IPS DF 4.7 (cell line): ENCODE measurements around the gene GOLGA7B.

ENCODE experiments used
- DNase-seq: peaks from one replicate; pipeline ENCODE4 v3.0.0-alpha.2; 2013; ENCODE audit warnings: low spot score; ENCODE audit errors: extremely low read depth

GOLGA7B gene

DNA sequence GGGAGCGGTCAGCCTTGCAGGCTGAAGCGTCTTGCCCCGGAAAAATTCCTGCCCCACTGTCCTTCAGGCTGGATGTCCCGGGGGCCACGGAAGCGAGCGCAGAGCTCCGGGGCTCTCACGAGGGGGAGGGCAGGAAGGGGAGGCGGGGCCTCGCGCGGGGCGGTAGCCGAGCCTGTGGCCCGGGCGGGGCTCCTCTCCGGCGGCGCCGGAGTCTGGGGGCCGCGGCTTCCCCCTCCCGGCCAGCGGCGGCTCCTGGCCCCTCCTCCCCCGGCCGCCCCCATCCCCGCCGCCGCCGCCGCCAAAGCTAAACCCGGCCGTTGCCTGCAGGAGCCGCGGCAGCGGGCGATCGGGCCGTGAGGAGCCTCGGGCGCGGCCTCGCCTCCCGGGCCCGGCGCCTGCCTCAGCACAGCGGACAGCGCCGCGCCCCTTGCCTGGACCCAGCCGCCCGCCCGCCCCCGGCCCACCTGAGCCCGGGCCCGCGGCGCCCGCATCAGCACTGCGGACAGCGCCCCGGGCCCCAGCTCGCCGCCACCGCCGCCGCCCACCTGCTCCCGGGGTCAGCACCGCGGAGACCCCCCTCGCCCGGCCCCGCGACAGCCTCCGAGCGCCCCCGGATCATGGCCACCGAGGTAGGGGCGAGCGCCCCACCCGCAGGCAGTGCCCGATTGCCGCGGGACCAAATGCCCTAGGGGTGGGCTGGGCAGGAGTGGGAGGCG is at the start of gene GOLGA7B:
Gene GOLGA7B, plus strand, starts transcription at position 157 of the 716 bp plus-strand sequence. Its CDS starts 461 bp downstream, at position 618.
- no peak for DNase-seq

DNA sequence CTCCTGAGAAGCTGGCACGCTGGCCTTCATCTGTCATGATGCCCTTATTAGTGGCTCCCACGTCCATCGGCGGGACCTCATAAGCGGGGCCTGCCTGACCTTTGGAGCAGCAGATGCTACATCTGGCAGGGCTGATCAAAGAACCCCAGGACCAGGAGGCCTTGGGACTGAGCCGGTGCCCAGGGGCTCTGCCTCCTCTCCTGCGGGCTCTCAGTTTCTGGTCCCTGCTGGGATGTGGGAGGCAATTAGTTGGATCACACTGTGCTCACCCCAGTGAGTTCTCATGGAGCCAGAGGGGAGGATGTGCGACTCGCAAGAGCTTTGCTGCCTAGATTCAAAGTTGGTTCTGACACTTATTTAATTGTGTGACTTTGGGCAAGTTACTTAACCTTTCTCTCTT is 49.2 kb upstream of the GOLGA7B start:
- no peak for DNase-seq

DNA sequence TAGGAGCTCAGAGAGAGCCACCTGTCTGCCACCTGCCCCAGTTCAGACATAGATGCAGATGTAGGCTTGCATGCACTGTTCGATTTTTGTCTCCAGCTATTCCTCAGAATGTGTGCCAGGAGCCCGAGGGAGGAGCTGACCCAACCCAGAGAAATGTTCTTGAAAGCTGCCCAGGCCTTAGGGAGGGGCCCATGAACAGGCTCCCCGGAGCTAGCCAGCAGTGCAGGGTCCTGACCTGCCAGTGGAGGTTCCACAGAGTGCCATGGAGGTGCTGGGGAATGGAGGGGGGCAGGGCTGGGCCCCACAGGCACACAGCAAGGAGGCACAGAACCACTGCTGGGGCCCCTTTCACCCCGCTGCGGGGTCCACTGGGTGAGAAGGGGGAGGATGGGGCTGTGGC is 48.2 kb upstream of the GOLGA7B start:
- DNase-seq = no peak

DNA sequence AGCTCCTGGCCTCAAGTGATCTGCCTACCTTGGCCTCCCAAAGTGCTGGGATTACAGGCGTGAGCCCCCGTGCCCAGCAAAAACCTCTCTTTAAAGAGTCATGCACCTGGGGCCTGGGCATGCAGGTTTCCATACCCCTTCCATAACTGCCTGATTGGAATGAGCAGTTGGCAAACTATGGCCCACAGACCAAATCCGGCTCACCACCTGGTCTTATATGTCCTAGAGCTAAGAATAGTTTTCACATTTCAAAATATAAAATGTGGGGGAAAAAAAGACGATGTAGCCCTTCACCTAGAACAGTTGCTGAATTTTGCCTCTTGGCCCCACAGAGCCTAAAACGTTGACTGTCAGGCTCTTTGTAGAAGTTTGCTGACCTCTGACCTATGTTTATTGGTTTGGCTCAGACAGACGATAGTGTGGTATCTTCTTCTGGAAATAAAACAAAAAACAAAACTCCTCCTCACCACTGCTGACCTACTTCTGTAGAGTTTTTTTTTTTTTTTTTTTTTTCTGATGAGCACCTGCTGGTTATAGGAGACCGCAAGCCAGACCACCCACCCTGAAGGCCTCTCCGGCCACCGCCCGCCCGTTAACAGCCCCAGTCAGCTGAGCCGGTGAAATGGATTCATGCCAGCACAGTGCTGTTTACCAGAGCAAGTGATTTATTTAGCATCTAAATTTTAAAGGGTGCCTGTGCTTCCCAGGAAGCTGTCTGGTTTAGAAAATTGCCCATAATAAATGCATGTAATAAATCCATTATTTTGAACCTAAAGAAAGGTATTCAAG is 44.4 kb upstream of the GOLGA7B start:
- DNase-seq = no peak

DNA sequence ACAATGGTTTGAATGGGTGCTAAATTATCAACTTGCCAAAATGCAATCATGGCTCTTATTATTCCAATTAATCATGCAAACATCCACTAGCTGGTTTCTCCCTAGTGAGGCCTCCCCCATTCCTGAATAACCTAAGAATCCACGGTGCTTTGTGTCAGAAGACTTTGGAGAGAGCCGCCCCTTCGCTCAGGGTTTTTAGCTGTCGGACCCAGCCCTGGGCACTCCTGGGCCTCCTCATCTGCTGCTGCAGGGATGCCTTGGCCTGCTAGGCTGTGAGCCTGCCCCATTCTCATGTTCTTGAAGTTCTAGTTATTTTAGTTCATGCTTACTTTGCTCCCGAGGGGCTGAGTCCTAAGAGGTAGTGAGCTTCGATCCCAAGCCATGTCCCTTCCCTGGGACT is 43.7 kb upstream of the GOLGA7B start:
- DNase-seq = no peak

DNA sequence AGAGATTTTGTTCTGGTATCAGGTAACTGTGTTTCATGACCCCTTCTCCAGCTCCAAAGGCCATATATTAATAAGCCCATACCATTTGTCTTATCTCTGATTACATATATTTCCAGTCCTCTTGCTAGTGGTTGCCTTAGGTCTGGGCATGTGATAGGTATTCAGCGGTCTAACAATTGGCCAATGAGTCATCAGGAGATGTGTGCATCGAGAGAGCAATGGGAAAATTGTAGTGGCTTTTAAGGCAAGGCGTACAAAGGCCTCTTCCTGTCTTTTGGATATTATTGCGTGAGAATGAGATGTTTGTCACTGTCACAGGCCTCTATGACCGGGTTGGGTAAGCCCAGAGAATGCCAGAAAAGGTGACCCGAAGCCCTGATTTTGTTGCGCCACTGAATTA is 39.2 kb upstream of the GOLGA7B start:
- DNase-seq = no peak

DNA sequence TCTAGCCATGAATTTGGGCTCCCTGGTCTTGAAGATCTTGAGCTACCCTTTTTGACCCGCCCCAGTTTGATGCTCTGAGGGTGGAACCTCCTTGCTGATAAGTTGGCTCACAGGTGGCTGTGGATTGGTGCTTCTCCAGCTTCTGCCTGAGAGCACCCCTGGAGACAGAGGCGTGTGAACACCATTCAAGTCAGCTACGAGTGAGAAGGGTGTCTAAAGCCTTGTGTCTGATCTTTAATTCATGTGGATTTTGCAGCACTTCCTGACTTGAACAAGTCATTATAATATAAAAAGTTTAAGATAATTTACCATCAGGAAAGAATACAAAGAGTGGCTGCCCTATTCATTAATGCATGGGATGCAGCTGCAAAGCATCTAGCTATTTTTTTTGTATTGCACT is 37.7 kb upstream of the GOLGA7B start:
- no peak for DNase-seq

DNA sequence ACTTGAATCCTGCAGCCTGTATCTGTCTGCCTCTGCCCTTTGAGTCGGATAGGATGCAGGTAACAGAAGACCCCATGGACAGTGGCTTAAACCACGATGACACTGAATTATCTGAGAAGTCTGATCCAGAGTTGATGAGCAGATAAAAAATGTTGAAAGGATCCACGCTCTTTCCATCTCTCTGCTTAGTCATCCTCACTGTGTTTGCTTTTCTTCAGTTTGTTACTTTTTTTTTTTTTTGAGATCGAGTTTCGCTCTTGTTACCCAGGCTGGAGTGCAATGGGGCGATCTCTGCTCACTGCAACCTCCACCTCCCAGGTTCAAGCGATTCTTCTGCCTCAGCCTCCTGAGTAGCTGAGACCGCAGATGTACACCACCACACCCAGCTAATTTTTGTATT is 36.9 kb upstream of the GOLGA7B start:
- DNase-seq = no peak

DNA sequence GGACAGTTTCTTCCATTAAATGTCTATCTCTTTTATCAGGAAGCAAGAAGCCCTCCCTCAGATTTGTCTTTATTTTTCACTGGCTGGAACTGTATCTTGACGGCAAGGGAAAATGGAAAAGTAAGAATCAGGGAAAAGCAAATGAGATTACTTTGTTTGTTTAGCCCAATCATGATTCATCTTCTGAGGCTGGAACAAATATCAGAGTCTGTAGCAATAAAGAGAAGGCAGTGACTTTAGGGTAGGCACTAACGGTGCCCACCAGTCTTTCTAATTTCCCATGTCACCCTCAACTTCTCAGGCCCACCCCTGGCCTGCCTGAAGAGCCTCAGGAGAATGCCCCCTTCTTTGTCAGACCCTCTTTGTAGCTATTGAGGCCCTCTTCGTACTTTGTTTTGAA is 36.3 kb upstream of the GOLGA7B start:
- DNase-seq = no peak

DNA sequence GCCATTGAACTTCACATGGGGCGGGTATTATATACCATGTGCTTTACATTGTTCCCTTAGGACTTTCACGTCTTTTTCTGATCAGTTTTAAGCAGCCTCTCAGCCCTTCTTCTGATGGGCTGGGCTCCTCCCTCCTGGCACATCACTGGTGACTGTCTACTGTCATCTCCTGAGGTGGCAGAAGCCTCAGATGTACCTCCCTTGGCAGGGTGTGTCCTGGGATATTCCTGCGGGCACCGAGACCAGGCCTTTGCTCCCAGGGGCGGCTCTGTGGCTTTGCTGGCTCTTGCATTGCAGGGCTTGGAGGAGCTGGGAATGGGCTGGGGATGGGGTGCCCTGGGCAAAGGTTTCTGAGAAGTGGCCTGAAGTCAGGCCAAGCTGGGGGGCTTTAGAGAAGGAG is 34.6 kb upstream of the GOLGA7B start:
- DNase-seq = no peak

DNA sequence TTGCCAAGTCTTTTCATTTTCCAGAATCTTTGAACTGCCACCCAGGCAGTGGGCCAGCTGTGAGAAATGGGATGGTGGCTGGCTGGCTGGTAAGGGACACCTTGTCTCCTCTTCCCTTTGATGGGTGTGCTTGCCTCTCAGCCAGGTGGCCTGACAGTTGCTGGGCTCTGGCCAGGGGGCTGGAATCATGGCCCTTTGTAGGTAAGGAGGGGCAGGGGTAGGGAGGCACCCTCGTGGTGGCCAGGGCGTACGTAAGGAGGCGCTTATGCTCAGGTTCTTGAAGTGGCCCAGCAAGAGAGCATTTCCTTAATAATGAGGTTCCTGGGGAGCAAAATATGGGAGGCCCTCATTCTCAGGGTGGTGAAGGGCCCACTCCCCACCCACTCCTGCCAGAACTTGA is 33.0 kb upstream of the GOLGA7B start:
- DNase-seq = no peak

DNA sequence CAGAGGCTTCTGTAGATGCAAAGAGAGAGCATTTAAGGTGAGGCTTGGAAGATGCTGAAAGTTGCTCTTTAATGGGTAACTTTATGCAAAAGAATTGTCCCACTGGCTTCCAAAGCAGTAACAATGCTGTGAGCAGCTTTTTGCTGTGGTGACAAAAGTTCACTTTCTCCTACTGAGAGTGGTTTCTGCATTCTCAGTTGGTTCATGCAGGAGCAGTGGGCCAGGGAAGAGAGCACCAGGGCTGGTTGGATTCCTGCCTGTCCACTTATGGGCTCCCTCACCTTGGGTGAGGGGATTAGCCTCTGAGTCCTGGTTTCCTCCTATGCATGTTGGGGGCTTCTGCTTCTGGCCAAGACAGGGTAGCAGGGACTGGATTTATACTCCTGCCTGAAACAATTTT is 31.1 kb upstream of the GOLGA7B start:
- DNase-seq = no peak

DNA sequence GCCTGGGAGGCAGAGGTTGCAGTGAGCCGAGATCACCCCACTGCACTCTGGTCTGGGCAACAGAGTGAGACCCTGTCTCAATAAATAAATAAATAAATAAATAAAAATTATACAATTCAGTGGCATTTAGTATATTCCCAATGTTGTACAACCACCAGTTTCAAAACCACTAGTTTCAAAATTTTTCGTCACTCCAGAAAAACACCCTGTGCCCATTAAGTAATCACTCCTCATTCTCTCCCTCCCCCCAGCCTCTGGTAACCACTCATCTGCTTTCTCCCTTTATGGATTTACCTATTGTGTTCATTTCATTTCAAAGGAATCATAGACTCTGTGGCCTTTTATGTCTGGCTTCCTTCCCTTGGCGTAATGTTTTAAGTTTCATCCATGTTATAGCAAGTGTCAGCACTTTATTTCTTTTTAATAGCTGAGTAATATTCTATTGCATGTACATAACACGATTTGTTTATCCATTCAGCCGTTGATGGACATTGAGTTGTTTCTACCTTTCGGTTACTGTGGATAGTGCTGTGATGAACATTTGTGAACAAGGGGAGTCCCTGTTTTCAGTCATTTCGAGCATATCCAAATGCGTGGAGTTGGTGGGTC is 29.4 kb upstream of the GOLGA7B start:
- no peak for DNase-seq

DNA sequence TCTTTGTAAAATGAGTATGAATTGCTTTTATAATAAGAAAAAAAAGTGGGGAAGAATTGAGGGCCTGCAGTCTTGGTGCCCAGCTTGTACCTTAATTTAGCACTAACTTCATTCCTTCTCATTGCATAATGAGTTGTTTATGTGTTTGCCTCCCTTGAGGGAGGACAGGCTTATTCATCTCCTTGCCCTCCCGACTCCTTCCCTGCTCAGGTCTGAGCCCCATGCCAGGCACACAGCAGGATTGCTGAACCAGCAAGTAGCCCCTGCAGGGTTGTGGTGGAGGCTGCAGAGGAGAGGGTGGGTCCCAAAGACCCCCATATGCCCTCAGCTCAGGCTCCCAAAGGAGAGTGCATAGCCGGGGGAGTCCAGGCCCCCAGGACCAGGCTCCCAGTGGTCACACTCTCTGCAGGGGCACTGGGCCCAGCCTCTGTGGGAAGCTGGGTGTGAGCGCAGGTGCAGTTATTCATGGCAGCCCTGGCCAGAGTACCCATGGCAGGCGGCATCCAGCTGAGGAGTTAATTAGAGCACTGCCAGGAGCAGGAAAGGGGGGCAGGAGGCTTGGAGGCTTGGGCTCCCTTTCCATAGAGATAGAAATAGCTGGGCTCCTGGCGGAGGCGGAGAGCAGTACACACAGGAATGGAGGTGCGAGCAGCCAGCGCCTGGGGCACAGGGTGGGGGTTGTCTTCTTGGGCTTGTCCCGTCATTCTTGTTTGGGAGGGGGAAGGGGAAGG is 28.2 kb upstream of the GOLGA7B start:
- DNase-seq = no peak

DNA sequence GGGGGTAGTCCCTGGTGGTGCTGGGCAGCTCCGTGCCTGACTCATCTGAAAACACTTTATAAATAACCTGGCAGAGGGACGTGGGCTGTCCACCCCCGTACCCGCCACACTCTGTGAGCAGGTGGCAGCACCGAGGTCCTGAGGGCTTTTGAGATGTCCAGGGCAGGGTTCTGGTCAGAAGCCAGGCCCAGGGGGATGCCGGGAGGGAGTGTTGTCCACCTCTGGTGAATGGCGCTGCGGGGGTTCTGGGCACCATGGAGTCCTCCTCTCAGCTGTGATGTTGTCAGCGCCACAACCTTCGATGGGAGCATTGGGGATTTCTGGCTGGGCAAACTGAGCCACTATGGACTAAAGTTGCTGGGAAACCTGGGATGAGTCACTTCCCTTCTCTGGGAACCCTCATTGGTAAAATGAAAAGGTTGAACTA is 27.4 kb upstream of the GOLGA7B start:
- no peak for DNase-seq

DNA sequence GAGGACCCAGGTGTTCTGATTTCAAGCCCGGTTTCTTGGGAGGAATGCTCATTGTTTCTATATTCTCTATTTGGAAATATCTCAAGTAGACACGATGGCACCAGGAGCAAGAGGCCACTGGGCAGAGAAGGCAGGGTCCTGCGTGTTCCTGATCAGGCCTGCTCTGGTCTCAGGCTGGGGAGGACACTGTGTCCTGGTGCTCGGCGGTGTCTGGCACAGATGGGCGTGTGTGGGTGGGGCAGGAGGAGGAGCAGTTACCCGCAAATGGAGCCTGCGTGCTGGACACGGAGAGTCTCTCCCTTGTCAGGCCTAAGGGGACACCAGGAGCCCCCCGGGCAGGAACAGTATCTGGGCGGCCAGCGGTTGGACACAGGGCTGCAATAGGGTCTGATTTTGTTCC is 25.9 kb upstream of the GOLGA7B start:
- DNase-seq = no peak

DNA sequence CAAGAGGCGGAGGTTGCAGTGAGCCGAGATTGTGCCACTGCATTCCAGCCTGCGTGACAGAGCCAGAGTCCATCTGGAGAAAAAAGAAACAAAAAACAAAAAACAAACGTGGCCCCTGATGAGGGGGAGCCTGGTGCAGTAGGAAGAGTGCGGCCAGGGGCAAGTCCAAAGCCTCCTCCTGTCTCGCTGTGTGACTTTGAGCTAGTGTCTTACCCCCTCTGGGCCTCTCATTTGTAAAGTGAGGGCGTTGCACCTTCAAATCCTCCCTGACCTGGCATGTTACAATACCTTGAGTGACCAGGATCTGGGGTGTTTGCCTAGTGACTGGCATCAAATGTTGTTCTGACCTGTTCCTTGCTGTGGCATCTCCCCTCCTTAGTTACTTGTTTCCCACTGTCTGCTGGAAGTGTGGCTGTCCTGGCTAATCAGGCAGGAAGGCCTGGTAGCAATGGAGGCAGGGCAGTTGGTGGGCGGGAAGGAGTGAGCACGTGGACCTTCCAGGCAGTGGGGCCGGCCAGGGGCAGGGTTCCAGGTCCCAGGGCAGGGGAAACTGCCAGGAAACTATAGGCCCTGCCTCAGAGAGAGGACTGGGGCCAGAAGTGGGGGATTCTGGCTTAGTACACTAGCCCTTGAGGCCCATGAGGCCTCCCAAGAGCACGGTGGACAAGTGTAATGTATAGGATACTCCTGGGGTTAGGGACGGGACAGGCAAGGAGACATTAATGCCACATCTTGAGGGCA is 24.5 kb upstream of the GOLGA7B start:
- no peak for DNase-seq

DNA sequence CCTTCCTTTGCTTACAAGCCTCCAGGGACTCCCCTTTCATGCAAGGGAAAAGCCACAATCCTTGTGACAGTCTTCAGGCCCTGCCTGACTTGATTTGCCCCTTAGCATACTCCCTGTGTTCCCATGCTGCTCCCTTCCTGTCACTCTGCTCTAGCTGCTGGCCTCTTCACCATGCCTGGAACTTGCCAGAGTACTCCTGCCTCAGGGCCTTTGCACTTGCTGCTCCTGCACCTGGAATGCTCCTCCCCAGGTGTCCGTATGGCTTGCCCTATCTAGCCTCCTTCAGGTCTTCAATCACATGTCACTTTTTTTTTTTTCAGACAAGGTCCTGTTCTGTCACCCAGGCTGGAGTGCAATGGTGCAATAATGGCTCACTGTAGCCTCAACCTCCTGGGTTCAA is 22.8 kb upstream of the GOLGA7B start:
- DNase-seq = no peak

DNA sequence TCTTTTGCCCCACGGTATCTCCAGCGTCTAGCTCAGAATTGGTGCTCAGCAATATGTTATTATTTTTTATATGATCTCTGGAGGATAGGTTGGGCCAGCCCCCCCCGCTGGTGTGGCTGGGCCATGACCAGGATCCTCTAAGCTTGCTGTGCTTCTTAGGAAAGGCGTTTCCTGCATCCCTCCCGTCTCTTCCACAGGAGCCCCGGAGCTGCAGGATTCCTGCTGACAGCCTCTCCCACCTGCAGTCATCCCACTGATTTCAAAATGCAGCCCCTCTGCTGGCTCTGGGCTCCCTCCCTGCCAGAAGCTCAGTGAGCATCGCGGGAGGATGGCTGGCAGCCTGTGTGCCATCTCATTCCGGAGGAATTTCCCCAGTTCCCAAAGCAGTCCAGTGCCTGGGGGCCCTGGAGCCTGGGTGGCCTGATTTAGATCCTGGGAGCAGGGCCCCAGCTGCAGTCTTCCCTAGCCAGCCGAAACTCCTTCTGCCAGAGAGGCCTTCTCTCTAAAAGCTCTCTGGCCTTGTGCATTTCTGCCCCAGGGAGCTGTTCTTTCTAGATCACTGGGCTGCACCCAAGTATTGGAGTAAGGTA is 21.8 kb upstream of the GOLGA7B start:
- no peak for DNase-seq

DNA sequence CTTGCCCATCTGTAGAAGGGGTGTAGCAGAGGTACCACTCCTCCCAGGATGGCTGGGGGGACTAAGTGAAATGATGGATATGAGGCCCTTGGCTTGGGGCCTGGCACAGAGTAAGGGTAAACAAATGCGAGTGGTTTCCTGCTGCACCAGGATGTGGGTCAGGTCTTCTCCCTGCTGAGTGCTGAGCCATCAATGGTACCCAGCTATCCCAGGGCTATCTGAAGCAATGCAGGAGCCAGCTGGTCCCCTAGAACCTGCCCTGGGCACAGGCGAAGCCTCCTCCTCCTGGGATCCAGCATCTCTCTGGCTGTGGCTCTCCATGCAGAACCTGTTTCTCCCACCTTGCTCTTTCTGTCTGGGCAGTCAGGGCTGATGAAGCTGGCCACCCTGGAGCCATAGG is 20.9 kb upstream of the GOLGA7B start:
- no peak for DNase-seq

DNA sequence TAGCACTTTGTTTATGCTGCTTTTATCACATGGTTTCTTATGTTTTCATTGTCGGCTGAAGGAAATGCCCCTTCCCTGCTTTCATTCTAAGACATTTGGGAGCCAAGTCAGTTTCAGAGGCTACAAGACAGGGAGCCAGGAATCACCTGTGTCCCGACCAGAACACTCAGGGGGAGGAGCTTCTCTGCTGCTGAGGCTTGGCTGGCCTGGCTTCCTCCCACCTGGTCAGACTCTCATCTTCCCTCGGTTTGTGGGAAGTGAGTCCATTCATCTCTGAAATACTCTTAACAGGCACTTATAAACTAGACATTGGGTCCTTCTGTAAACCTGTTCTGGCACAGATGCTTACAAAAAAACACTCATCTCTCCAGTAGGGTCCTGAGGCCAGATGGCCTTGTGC is 19.6 kb upstream of the GOLGA7B start:
- no peak for DNase-seq
